IPS-NIHi11 (cell line): ENCODE measurements around the gene UBIAD1.
A peak's percentile ranks its signal among the peaks of the same experiment; 100 is the strongest.
"Not testable (repeated sequence)": the region's sequence is repeated elsewhere in the genome, so short reads cannot be mapped to it uniquely, and the experiment has no call there.

Experiments
- DNase-seq: peaks from one replicate; pipeline ENCODE4 v3.0.0; 2012; ENCODE audit warnings: mixed read lengths, low spot score

The UBIAD1 gene, protein sequence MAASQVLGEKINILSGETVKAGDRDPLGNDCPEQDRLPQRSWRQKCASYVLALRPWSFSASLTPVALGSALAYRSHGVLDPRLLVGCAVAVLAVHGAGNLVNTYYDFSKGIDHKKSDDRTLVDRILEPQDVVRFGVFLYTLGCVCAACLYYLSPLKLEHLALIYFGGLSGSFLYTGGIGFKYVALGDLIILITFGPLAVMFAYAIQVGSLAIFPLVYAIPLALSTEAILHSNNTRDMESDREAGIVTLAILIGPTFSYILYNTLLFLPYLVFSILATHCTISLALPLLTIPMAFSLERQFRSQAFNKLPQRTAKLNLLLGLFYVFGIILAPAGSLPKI

GRCh38 chr1:11272832-11273594, at the start of gene UBIAD1:
UBIAD1 (plus strand) TSS chr1:11273198; CDS start chr1:11273532, 334 bp downstream.
- DNase-seq, result peak; percentile 96

- DNase-seq, result no peak
Measured at GRCh38 chr1:11227106-11228077, 45.6 kb upstream of the UBIAD1 start.

DNA sequence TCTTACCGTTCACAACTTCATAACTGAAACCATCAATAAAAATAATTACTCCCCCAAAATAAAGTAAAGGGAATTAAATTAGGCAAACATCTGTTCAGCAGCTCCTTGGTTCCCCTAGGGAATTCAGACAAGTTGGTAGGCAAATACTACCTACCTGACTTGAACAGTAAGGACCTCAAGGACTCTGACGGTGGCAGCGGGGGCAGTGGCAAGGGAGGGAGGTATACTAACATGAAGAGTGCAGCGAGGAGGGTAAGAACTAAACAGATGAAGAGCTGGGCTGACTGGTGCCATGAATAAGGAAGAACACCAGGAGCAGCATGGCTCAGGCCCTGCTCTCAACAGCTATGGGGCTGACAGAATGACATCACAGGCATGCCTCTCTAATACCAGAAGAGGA, 43.8 kb upstream of the UBIAD1 start:
- no peak for DNase-seq

GRCh38 chr1:11233208-11233607, 39.8 kb upstream of the UBIAD1 start:
- no peak for DNase-seq

DNA sequence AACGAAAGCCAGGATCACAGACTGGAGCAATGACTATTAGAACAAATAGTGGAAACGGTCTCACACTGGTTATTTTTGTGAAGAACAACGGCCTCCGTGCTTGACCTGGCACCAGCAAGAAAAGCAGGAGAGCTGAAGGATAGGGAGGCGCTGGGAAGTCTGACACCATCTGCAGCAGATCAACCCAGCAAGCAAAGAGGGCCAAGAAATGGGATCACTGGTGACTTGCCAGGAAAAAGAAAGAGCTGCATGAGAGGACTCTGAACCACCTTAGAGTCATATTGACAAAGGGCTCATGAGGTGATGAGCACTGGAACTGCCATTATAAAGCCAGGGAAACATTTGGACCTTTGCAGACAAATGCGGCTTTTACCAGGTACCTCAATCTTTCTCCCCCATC, 35.6 kb upstream of the UBIAD1 start:
- no peak for DNase-seq

GRCh38 chr1:11238311-11238710, 34.7 kb upstream of the UBIAD1 start:
- DNase-seq, result no peak

DNA sequence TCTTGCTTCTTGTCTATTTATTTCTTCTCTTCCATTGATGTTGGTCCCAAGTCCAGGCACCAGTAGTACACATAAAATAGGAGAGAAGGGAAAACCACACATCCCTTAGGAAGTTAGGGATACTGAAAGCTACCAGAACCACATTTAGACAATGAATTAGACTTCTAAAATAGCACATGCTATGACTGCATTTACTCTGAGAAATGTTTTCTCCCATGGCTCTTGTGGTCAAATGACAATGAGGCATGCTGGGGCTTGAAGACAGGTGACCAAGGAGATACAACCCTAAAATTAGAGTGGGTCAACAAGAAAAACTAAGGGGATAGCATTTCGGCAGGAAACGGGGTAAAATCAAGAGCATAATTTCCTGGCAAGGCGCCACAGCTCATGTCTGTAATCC, 27.8 kb upstream of the UBIAD1 start:
- DNase-seq, result no peak

DNA sequence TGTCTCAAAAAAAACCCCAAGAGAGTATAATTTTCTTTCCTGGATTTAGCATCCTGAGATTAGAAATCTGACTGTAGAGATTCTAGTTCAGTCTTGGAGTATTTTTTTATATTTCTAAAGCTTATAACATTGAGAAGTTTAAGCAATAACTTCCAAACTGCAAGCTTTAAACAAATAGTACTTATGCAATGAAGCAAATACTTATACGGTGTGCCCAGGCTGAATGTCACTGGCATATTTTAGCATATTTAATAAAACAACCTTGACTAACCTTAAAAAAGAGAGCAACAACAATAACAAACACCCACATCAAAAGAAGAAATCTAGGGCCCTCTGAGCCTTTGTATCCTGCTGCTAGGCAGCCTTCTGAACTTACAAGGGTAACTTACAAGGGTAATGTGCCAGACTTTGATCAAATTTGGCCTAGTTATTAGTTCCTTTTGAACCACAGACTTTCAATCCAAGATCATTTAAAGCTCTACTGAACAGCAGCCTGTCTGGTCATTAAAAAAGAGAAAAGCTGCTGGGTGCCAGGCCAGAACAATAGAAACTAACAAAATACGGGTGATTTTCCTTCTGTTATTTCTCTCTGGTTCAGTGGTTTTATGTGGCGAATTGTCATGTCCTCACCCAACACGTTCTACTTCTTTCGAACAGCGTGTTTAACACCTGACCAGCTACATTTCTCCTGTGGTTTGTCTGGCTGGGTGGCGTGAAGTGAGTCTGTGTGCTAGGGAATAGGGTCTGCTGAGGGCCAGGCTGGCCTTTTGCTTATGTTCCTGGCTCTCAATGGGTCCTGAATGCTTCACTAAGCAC, 26.9 kb upstream of the UBIAD1 start:
- DNase-seq, result peak; percentile 27

DNA sequence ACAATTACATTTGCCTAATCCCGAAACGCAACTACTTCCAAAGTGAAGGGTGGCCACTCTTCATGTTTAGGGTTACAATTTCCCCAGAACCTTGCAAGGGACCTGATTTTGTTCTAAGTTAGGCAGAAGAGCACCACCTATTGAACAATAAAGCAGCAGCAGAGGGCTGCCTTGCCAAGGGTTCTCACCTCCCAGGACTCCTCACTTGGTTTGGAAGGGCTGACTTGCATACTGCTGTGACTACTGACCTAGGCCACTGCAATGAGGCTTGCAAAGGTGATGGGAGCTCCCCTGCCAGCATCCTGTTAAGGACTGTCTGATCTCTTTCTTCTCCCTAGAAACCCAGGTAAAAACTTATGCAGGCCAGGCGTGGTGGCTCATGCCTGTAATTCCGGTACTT, 24.8 kb upstream of the UBIAD1 start:
- DNase-seq, result peak; percentile 29

DNA sequence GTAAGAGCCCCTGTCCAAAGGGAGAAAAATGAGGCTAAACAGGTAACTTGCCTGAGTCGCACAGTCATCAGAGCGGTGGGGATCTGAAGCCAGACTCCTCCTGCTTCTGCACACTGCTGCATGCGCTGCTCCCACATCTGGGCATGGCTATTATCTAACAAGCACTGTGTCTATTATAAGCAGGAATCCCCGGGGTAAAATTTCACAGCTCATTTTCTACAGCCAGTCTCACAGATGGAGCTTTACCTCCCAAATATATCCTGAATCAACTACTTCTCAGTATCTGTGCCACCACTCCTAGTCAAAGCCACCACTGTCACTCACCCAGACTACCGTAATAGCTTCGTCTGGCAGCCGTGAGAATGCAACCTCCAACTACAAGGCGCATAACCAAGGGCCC, 20.5 kb upstream of the UBIAD1 start:
- no peak for DNase-seq

DNA sequence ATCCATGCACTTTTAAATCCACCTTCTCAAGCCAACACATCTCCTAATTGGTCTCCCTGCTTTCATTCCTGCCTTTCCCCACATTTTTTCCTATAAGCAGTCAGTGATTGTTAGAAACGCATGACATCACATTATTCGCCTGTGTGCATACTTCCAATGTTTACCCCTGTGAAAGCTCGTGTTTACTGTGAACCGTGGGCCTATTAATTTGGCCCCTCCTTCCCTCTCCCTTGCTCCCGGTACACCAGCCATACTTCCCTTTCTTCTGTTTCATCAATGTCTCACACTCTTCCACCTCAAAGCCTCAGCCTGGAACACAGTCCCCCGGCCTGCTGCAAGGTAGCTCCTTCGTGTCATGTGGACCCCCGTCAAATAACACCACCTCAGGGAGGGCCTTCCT, 19.8 kb upstream of the UBIAD1 start:
- DNase-seq, result no peak

- DNase-seq, result no peak
Measured at GRCh38 chr1:11256299-11256698, 16.7 kb upstream of the UBIAD1 start.

- peak; percentile 98 for DNase-seq
Measured at GRCh38 chr1:11262171-11263049, 10.6 kb upstream of the UBIAD1 start, which contains the start of gene MTOR. MTOR (minus strand) TSS chr1:11262551; CDS start chr1:11259409, 3,142 bp downstream.

DNA sequence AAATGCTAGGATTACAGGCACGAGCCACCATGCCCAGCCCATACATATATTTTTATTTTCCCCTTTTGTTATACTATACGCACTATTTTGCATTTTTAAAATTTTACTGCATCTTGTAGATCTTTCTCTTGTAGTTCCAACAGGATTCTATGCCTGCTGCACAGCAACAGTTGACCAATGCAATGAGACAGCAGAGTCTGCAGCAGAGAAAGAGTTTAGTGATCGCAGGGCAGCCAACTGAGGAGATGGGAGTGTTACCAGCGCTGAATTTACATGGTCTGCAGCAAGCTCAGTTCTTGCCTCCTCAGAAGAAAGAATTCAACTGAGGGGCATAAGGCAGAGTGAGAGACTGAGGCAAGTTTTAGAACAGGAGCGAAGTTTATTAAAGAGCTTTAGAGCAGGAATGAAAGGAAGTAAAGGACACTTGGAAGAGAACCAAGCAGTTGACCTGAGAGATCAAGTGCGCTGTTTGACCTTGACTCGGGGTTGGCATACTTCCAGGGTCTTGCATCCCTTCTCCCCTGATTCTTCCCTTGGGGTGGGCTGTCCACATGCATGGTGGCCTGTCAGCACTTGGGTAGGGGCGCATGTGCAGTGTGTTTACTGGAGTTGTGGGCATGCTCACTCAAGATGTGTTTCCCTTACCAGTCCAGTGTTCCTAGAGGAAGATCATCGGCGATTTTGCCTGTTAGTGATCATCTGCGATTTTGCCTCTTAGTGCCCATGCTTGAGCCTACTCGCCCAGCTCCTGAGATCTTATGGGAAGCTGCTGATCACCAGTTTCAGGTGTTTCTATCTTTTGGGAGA, 6.5 kb upstream of the UBIAD1 start:
- DNase-seq, result no peak

GRCh38 chr1:11267350-11268337, 5.4 kb upstream of the UBIAD1 start:
- DNase-seq, result not testable (repeated sequence)

- no peak for DNase-seq
Measured at GRCh38 chr1:11272544-11272831, 510 bp upstream of the UBIAD1 start.

GRCh38 chr1:11273595-11274234, 717 bp downstream of the UBIAD1 start:
- no peak for DNase-seq

DNA sequence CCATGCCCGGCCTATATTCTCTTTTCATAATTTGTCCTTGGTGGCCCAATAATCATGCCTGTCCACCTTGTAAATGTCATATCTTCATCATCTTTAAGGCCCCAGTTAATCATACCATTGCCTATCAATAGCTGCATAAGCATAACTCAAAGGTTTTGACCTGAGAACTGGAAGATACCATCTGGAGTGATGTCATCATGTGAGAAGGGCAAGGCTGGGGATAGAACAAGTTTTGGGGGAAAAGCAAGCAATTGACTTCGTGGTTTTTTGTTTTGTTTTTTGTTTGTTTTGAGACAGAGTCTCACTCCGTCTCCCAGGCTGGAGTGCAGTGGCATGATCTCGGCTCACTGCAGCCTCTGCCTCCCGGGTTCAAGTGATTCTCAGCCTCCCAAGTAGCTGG, 6.2 kb downstream of the UBIAD1 start:
- DNase-seq, result no peak
